Lung microvascular endothelial cell (primary cell): Measurements from ENCODE around the gene ADGRL1. TPM values are rescaled to one million over a fixed set of nuclear protein-coding genes. Genes with fewer than 3 reads are reported as not detected.
"Not testable (repeated sequence)": the region's sequence is repeated elsewhere in the genome, so short reads cannot be mapped to it uniquely, and the experiment has no call there.

Experiments used
- DNase-seq, 2 donors: peaks; one replicate each; pipeline versions ENCODE4 v3.0.0 to v3.0.0-alpha.2; 2010; ENCODE audit warnings: low read depth in 2 of 2
- total RNA-seq: library from RNA; depleted of rRNA; stranded (reverse); fragments of >200 nt; gene quantifications from 2 replicates; pipeline ENCODE4 v1.2.1, GENCODE V29; 2014

ADGRL1 gene
- total RNA-seq, 1 donor from 2014 or later: 5.4 TPM

DNA sequence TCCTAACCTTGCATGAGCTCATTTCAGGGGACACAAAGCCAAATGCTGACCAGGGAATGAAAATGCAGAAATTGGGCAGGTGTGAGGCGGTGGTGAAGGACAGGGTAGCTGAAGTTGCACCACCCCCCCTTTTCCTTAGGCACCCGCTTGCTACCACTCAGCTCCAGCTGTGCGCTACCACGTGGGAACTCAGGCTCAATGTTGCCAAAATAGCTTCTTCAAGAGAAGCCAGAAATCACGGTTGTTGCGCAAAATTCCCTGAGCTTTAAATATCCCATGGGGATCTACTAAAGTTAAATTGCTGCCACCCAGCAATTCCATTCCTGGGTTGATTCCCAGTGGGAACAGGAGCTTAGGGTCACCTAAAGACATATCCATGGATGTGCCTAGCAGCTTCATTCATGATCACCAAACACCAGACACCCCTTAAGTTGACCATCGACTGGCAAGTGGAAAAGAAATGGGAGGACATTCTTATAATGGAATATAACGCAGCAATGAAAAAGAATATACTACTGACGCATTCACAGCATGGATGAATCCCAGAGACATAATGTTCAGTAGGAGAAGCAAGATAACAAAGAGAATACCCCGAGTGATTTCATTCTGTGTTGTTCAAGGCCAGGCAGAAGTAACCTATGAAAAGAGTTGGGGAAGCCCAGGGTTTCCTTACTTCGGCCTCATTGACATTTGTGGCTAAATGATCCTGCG, 12.8 kb upstream of the ADGRL1 start:
- no peak for DNase-seq

DNA sequence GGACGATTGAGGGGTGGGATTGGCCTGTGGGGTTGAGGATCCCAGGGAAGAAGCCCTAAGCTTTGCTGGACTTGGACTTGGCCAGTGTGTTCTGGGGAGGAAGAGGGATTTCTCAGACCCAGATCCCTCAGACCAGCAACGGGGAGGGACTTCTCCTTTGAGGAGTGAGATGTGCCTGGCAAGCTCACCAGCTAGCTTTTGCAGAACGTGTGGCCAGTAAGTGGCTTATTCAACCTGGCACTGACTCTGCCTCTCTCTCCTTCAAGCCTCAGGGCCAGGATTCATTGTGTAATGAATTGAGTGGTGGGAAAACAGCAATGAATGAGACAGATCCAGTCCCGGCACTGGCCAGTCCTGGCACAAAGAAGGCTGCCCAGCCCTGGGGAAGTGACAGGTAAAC, 11.9 kb upstream of the ADGRL1 start:
- not testable (repeated sequence) for DNase-seq

DNA sequence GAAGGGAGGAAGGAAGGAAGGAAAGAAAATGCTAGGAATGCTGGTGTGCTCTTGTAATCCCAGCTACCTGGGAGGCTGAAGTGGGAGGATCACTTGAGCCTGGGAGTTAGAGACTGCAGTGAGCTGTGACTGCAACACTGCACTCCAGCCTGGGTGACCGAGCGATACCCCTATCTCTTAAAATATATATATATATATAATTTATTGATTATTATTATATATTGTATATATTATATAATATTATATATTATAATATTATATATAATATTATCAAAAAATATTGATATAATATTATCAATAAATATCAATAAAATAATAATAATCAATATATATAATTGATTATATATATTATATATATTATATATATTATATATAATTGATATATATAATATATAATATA, 8.6 kb upstream of the ADGRL1 start:
- no peak for DNase-seq

DNA sequence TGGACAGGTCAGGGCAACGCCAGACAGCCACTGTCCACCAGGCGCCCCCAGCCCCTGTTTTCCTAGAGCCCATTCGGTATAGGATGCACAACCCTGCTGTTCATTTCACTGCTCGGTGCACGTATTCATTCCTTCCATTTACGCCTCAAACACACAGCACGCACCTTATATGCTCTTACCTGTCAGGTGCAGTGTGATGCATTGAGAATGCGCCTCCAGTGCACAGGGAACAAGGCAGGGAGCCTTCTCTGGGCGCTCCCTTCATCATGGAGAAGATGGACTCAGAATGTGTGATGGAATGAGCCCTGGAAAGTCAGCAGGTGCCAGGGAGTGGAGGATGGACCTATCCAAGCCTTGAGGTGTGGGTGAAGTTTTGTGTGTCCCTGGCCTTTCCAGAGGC, 4.2 kb upstream of the ADGRL1 start:
- not testable (repeated sequence) for DNase-seq

DNA sequence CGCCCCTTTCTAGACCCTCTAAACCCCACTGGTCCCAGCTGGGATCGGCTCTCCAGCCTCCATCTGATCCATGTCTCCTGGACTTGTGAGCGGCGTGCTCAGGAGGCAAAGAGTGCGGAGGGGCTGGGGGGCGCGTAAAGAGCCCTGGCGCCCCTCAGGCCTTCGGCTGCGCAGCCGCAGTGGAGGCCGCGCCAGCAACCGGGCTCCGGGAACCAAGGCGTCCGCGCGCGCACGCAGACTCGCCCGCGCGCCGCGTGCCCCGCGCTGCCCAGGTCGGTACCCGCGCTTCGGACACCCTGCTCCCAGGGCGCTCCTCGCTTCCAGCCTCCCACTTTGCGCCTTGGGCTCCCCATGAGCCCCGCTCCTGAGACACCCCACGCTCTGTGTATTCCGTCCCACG, 3.4 kb upstream of the ADGRL1 start:
- not testable (repeated sequence) for DNase-seq

DNA sequence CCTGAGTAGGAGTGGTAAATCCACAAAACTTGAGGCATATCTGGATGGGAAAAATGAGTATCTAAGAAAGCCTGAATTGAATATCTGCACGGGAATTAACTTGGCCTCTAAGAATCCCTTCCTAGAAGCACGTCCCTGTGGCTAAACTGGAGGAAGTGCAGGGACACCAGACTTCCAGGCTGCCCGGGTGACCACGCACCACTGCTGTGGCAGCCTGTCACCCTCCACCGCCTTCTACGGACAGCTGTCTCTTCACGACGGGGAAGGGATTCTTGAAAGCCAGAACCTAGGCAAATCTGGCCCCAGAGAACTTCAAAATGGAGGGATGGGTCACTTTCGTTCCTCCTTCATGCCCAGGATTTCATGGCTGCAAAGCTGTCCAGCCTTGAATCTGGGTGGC, 2.5 kb upstream of the ADGRL1 start:
- not testable (repeated sequence) for DNase-seq

DNA sequence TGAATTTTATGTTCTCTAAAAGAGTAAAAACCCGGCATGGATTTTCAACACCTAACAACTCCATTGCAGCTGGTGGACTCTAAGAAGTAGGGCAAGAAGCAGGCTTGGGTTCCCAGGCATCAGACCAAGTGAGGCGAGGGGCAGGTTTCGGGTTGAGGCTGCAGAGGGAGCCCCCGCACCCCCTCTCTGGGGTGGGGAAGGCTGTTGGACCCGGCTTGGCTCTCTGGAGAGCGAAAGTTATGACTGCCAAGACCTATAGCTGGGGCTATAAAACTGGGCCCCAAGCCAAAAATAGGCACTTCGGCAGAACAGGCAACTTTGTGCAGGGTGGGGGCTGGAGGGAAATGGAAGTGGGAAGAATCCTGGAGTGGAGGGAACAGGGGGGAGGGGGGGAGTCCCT, 1.8 kb upstream of the ADGRL1 start:
- DNase-seq: not testable (repeated sequence)

DNA sequence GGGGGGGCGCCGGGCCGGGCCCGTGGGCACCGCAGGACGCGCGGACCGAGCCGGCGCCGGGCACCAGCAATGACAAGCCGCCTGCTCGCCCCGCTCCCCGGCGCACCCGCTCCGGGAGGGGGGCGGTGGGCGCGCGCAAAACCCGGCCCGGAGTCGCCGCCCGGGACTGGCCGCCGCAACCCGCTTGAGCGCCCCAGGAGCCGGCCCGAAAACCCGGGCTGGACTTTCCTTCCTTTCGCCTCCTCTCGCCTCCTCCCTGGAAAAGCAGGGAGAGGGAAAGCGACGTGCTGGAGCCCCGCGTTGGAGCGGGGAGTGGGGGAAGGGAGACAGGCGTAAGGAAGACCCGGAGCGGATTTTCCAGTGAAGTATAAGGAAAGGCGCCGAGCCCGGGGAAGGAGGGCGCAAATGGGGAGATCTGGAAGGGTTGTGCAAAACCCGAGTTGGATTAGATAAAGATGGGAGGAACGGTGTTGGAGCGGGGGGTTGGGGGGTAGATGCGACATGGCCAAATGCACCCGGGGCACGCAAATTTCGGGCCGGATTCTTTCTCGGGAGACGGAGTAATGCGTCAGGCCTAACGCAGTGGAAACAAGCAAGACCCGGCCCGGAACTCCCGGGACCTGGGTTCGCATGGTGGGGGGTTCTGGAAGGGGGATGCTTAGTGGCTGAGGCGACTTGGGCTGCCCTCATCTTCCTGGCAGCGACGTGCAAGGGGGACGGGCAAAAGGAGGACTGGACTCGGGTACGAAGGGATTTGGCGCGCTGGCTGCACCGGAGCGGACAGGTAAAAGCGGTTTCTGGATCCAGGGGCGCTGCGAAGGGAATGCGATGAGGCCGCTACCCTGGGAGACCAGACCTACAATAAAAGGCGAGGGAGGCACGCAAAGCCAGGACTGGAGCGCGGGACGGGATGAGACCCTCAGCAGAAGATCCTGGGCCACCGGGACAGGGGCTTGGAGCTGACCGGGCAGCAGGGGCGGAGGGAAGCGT, 1.1 kb upstream of the ADGRL1 start:
- peak; percentile 96 to 97 for DNase-seq

DNA sequence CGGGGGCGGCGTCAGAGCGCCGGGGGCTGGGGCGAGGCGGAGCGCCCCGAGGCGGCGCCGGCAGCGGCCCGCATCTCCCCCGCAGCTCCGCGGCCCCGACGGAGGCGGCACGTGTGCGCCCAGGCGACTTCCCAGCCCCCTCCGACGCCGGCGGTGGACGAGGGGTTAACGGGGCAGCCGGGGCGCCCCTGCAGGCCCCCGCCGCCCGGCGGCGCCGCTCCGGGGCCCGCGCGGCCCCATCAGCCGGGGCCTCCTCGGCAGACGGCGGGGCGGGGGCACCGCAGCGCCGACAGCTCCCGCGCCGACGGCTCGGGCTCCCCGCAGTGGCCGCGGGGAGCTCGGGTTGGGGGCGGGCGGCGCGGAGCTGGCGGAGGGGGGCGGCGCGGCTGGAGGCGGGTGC, 339 bp upstream of the ADGRL1 start:
- not testable (repeated sequence) for DNase-seq

DNA sequence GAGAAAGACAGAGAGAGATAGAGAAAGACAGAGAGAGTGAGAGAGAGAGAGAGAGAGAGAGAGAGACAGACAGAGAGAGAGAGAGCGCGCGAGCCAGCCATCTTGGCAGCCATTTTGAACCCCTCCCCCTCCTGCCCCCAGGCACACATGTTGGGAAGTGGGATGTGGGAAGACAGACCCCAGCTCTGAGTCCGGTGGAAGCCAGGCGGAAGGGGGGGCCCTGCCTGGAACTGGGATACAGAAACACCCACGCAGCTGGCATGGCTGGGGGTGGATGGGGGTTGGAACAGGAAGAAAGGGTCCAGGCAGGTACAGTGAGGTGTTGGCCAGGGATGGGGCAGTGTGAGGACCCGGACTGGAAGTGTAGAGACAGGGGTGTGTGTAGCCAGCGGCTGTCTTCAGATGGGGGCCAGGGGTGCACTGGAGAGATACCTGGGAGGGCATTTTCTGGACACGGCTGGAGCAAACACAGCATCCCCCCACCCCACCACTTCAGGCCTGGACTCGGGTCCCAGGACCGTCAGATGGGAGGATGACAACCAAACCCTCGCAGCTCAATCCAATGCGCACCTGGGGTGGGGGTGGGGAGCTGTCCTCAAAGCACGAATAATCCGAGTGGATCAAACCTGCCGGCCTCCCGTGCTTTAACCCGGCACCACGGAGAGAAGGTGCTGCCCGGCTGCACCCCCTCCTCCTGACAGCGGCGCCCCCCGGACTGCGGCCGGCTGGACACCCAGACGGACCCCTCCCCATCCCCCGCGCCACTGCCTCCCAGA, 1.1 kb downstream of the ADGRL1 start:
- DNase-seq: not testable (repeated sequence)

DNA sequence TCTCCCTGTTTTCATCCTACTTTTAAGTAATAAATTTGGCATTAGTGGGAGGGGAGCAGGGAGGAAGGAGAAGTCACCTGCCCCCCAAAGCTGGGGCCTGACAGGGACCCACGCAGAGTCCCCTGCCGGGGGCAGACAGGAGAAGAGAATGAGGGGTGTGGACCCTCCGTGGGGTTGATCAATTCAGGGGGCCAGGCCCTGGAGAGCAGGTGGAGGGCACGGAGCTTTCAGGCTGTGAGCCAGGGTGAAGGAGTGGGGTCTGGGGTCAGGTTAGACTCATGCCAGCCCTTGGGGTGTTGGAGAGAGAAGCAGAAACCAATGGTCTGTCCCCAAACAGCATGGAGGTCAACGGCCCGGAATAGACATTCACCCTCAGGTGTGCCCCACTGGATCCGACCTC, 1.8 kb downstream of the ADGRL1 start:
- DNase-seq: not testable (repeated sequence)

DNA sequence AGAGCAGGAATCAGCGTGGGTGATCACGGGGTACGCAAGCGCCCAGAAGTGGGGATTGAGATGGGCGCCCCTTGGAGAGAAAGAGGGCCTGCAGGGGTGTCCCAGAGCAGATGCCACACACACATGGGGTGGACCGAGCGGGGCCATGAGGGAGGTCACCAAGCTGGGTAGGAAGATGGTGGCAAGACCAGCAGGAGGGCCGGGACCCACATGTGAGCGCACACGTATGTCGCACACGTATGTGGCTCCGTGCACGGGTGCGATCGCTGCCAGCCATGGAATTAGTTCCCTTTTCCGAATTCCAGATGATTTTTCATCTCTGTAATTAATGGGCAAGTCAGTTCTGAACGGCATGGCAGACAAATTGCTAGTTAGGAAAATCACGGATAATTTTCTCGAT, 2.2 kb downstream of the ADGRL1 start:
- DNase-seq: not testable (repeated sequence)

DNA sequence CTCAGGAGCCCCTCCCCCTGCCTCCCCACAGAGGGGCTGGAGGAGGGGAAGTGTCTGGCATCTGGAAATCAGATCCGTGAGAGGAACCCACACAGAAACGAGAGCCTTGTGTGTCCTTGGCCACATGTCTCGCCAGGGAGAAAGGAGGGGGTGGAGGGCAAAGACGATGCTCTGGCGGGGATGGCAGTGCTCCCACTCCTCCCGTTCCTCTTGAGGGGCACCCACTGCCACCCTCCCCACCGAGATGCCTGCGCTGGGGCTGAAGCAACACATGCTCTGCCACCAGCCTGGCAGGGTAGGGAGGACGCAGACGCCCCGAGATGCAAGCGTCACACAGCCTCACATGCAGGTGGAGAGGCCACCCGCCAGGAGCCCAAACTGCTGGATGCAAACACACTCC, 2.8 kb downstream of the ADGRL1 start:
- DNase-seq: no peak

DNA sequence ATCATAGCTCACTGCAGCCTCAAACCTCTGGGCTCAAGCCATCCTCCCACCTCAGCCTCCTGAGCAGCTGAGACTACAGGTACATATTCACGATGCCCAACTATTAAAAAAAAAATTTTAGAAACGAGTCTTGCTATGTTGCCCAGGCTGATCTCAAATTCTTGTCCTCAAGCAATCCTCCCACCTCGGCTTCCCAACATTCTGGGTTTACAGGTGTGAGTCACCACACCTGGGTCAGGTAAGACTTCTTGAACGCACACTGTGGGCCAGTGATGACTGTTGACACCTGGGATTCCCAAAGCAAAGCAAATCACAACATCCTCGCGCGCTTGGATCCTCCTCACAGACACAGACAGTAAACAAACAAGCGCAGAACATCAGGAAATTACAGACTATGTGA, 4.5 kb downstream of the ADGRL1 start:
- not testable (repeated sequence) for DNase-seq

DNA sequence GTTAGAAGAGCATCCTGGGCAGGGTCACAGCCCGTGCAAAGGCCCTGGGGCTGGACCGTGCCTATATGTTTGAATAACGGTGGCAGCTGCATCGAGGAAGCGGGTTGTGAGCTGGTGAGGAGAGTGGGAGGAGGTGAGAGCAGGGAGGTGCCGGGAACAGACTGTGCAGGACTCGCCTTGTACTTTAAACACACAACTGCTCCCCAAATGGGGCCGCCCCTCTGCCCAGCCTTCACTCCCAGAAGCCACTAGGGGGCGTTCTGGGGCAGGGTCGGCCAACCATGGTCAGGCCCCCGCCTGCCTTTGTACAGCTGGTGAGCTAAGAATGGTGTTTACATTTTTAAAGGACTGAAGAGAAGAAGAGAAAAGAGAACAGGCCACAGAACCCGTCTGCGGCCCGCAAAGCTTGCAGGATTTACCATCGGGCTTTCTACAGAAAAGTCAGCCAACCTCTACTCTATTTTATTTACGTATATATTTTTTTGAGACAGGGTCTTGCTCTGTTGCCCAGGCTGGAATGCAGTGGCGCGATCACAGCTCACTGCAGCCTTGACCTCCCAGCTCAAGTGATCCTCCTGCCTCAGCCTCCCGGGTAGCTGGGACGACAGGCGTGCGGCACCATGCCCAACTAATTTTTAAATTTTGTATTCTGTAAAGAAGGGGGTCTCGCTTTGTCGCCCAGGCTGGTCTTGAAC, 5.7 kb downstream of the ADGRL1 start:
- peak; percentile 44 to 60 for DNase-seq

DNA sequence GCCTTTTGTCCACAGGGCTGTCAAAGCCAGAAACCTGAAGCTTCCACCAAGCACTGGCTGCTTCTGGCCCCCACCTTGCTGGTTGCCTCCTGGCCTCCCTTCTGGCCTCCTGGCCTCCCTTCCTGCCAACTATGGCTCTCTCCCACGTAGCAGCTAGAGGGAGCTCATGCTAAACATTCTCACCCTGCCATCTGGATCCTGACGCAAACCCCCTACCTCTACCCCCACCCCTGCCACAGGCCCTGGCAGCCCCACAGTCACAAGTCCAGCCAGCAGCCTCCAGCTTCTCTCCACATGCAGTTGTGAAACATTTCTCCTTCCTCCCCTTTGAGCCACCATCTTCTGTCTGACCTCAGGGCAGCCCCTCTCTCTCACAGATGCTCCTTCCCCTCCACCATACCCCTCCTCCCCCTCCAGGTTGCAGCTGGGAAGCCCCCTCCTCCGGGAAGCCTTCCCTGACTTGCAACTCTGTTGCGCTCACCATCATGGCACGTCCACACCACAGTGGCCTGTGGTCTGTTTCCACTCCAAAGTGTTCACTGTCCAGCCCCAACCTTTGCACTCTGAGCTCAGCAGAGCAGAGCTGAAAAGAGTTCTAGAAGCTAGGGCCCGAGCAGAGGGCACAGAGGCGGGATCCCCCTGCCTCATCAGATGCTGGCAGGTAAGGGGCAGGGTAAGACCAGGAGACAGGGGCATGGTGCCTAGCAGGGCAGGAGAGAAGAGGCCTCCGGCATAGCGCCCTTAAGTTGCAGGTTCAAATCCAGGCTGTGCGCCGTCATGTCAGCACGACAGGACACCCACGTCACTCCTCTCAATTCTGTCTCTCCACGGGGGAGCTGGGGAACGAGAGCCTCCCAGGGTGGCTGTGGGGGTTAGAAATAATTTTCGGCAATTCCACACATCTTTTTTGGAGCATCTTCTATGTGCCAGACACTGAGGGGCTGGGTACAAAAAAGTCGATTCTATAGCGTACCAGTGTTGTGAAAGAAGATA, 7.3 kb downstream of the ADGRL1 start:
- peak in 1 of 2 donors; percentile 8 for DNase-seq

DNA sequence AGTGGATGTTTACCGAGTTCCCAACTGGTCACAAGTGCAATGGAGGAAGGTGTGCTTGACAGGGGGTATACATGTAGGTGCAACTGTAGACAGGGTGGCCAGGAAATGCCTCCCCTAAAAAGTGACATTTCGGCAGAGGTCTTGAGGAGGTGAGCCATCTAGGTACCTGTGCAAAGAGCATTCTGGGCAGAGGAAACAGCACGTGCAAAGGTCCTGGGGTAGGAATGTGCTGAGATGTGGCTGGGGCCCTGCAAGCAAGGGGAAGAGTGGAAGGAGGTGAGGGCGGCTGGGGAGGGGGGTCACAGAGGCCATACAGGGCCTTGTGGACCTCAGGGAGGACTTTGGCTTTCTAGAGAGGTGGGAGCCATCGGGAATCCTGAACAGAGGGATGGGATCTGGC, 8.1 kb downstream of the ADGRL1 start:
- DNase-seq: no peak

DNA sequence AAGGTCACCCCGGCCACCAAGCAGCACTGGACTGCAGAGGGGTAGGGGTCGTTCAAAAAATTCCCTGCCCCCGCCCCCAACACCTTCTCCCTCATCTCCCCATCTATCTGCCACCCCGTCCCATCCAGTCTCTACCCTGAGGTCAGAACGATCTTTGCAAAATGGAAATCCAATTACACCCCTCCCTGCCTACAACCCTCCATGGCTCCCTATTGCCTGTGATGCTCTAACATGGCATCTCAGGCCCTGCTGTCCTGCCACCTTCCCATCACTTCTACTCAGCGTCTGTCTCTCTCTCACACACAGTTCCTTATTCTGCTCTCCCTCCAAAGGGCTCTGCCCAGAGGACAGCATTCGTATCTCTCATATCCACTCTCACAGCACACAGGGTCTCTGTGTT, 8.7 kb downstream of the ADGRL1 start:
- DNase-seq: not testable (repeated sequence)

DNA sequence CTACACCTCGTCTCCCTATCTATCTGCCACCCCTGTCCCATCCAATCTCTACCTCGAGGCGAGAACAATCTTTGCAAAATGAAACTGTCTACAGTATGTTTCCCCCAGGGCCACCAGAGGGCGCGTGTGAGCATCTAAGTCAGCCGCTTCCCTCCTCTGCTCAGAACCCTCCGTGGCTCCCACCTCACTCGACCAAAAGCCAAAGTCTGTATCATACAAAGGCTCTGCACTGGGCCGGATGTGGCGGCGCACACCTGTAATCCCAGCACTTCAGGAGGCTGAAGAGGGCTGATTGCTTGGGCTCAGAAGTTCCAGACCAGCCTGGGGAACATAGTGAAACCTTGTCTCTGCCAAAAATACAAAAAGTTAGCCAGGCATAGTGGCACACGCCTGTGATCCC, 9.9 kb downstream of the ADGRL1 start:
- DNase-seq: peak; percentile 63 to 79

DNA sequence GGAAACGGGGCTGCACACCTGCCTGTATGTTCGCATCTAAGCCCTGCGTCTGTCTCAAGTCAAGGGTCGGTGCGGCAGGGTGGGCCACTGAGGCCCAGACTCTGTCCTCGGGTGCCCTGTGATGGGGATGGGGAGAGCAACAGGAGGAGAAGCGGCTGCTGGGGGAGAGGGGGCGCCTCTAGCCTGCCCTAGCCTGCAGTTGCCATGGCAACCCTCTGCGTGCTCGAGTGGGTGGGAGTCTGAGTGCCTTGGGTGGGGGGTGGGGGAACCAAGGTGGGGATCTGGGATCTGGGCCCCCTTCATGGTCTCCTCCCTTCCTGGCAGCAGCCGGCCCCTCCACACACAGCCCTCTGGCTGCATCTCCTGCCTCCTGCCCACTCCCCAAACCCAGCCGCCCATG, 10.8 kb downstream of the ADGRL1 start:
- DNase-seq: not testable (repeated sequence)
